ENCODE measurements around the gene GUCD1. TPM values are rescaled to one million over a fixed set of nuclear protein-coding genes. Genes with fewer than 3 reads are reported as not detected.

Gene GUCD1
- total and polyA plus RNA-seq, 2 of the 8 experiments (the other 6 are each of a cell fraction or from before 2014, with no cell fraction given): 85.2 to 128 TPM

DNA sequence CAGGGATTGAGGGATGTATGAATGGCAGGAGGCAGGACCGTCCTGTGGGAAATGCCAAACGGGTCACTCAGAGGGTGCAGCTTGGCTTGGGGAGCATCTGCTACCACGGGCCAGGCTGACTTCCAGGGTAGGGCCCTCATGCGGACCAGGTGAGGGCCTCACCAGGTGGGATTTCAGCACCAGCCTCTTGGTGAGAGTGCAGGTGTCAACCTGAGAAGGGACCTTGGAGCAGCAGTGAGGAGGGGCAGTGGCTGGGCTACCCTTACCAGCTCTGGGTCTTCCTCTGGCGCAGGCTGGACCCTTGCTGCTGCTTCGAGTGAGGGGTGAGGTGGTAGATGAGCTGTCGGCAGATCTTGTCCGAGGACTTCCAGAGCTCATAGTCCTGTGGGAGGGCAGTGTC is 33.0 kb upstream of the GUCD1 start:
- Histone ChIP-seq H2BK120ac (replicated peaks; ENCODE audit: low read depth, low read length) (no peak overlapping the region), H3K4me1 (replicated peaks in 1 of 4; ENCODE audit: control insufficient read depth in 3 of 4, insufficient read depth in 4 of 4, low read length in 3 of 4) (peaks cover 0 to 6% (median 4%) of the 10 kb centered on the region in 4 experiments; a peak in 5 of 7 replicates), H3K27ac (ENCODE audit: low read depth, low read length) (no peak overlapping the region), H2BK20ac (ENCODE audit: low read length) (no peak overlapping the region), H2BK5ac (ENCODE audit: low read depth, low read length) (no peak overlapping the region), H3K23me2 (ENCODE audit: low read depth, low read length) (no peaks in the 10 kb centered on the region; the same call in 1 of the 2 replicates), H3K4me2 (ENCODE audit: insufficient read depth in 1 of 2, low read depth in 2 of 2, low read length in 2 of 2) (no peak overlapping the region), H2BK12ac (ENCODE audit: low read depth, low read length) (no peak overlapping the region), H3K9me3 (ENCODE audit: insufficient read depth in 2 of 2, low read depth in 1 of 2, low read length in 1 of 2) (no peaks in the 10 kb centered on the region), H3K56ac (replicated peaks; ENCODE audit: insufficient read length, low read depth, low read length) (no peak overlapping the region), H3K18ac (ENCODE audit: extremely low read depth, low read length) (no peak overlapping the region), H3K4ac (replicated peaks; ENCODE audit: insufficient read length, low read depth, low read length) (no peak overlapping the region), H3K4me3 (ENCODE audit: extremely low read depth in 1 of 4, insufficient read depth in 2 of 4, low read depth in 3 of 4, low read length in 4 of 4) (no peak overlapping the region), H2AK5ac (ENCODE audit: low read depth, low read length) (no peak overlapping the region), H3K9ac (replicated peaks in 1 of 4; ENCODE audit: extremely low read depth in 1 of 4, low read depth in 3 of 4, low read length in 3 of 4) (no peak overlapping the region), H3K79me2 (ENCODE audit: control insufficient read depth in 1 of 2, insufficient read depth in 2 of 2, low read length in 2 of 2) (no peaks in the 10 kb centered on the region), H3K27me3 (replicated peaks in 1 of 4; ENCODE audit: control insufficient read depth in 3 of 4, extremely low read depth in 1 of 4, insufficient read depth in 3 of 4, low read length in 3 of 4) (no peaks in the 10 kb centered on the region), H3K23ac (ENCODE audit: insufficient read length) (no peak overlapping the region), H3K14ac (ENCODE audit: insufficient read length) (no peak overlapping the region), H4K91ac (replicated peaks; ENCODE audit: insufficient read length, low read length) (no peak overlapping the region), H2AFZ (ENCODE audit: low read length) (no peak overlapping the region), H3K36me3 (ENCODE audit: control insufficient read depth in 2 of 4, insufficient read depth in 4 of 4, low read length in 3 of 4) (peaks cover 0 to 5% (median under 1%) of the 10 kb centered on the region in 4 experiments; a peak in 3 of 8 replicates), H2BK15ac (ENCODE audit: low read length) (no peak overlapping the region), H4K8ac (ENCODE audit: extremely low read depth, insufficient read depth, low read length) (no peak overlapping the region), H3K79me1 (ENCODE audit: low read depth, low read length) (no peaks in the 10 kb centered on the region; the same call in 1 of the 2 replicates), H4K20me1 (replicated peaks in 1 of 2; ENCODE audit: control insufficient read depth in 1 of 2, insufficient read depth in 2 of 2, low read length in 2 of 2) (peaks cover 0 to 2% of the 10 kb centered on the region in 2 experiments), H4K5ac (ENCODE audit: insufficient read length, low read depth, low read length) (no peak overlapping the region)
- TF ChIP-seq POLR2AphosphoS5 (IDR thresholded peaks at IDR 0.05; ENCODE audit: low read depth, low read length) (no peak), HDAC2 (IDR thresholded peaks at IDR 0.05; ENCODE audit: borderline replicate concordance in 1 of 2, low read depth in 2 of 2, low read length in 2 of 2) (no peak), RFX5 (IDR thresholded peaks at IDR 0.05; ENCODE audit: borderline replicate concordance, low read depth, low read length) (no peak), POU5F1 (IDR thresholded peaks at IDR 0.05; ENCODE audit: low read depth, low read length) (no peak), SIRT6 (IDR thresholded peaks at IDR 0.05; ENCODE audit: low read length) (no peak), SP1 (IDR thresholded peaks at IDR 0.05; ENCODE audit: low read depth, low read length) (no peak), RAD21 (IDR thresholded peaks at IDR 0.05 in 1 of 2, conservative IDR thresholded peaks at IDR 0.05 in 1 of 2; ENCODE audit: low read depth in 2 of 2, low read length in 2 of 2) (no peak), ASH2L (IDR thresholded peaks at IDR 0.05; ENCODE audit: low read length) (no peak), JUN (IDR thresholded peaks at IDR 0.05; ENCODE audit: low read depth, low read length) (no peak), RNF2 (IDR thresholded peaks at IDR 0.05; ENCODE audit: borderline replicate concordance, low read depth, low read length, missing control alignments, poor library complexity, severe bottlenecking) (no peak), TAF1 (IDR thresholded peaks at IDR 0.05; ENCODE audit: low read depth, low read length) (no peak)
- ChIA-PET POLR2A (ENCODE audit: partially characterized antibody) (interaction anchor here (1.1 to 1.9 kb wide), 5 partner anchors 9 to 31 kb away, joined by 5 to 8 read pairs (median 6); partner anchors contain the start of gene SNRPD3), CTCF (ENCODE audit: partially characterized antibody) (interaction anchor here (1.4 kb wide), 1 partner anchor 12 kb away, joined by 4 read pairs; no protein-coding TSS in a partner anchor)
- no peak for FAIRE-seq
- DNase-seq (ENCODE audit: low read depth in 1 of 2, low spot score in 2 of 2): no peak
- WGBS, 2 experiments (ENCODE audit: extremely low coverage in 1 of 2, insufficient coverage in 1 of 2, insufficient read length in 1 of 2, insufficient replicate concordance in 2 of 2, low coverage in 1 of 2, low lambda C conversion rate in 2 of 2, missing lambda C conversion rate in 1 of 2): 90% methylated on average over 8 of the region's 8 CpGs; no CpG with 5 or more reads in 1 of the 2 experiments
